GM18502 (cell line): ENCODE data around the gene C1S.

ENCODE experiments used
- ATAC-seq: cut with Tn5 transposase; IDR thresholded peaks from one replicate; pipeline ENCODE4 v1.9.1; 2021; ENCODE audit warnings: mild to moderate bottlenecking; ENCODE audit not compliant: unreplicated experiment, poor library complexity

Gene C1S

GRCh38 chr12:7073946-7074345 is 13.4 kb downstream of the C1S start:
- ATAC-seq: no peak

GRCh38 chr12:7075518-7075917 is 15.0 kb downstream of the C1S start:
- ATAC-seq: no peak

GRCh38 chr12:7075939-7076338 is 15.4 kb downstream of the C1S start:
- ATAC-seq: no peak

GRCh38 chr12:7076493-7076892 is 16.0 kb downstream of the C1S start:
- no peak for ATAC-seq

- ATAC-seq: no peak
These were observed 17.6 kb downstream of the C1S start for GRCh38 chr12:7078163-7078562.

- no peak for ATAC-seq
These were observed 19.3 kb downstream of the C1S start for GRCh38 chr12:7079826-7080125.

GRCh38 chr12:7081037-7081436 is 20.5 kb downstream of the C1S start:
- no peak for ATAC-seq

GRCh38 chr12:7083125-7083524 is 22.6 kb downstream of the C1S start:
- ATAC-seq: no peak

- ATAC-seq: no peak
These were observed 28.8 kb downstream of the C1S start for GRCh38 chr12:7089196-7089871.

GRCh38 chr12:7090222-7090998 is 29.9 kb downstream of the C1S start:
- ATAC-seq: no peak

- ATAC-seq: no peak
These were observed 30.7 kb downstream of the C1S start for GRCh38 chr12:7091171-7091570.

- no peak for ATAC-seq
These were observed 31.2 kb downstream of the C1S start for GRCh38 chr12:7091660-7092228.

- no peak for ATAC-seq
These were observed 31.9 kb downstream of the C1S start, which contains the start of gene C1R for GRCh38 chr12:7092229-7092985. TSS of gene C1R (minus strand) at chr12:7092445. CDS start at chr12:7092388, 57 bp downstream.

GRCh38 chr12:7092986-7093460 is 32.5 kb downstream of the C1S start:
- ATAC-seq: no peak

- no peak for ATAC-seq
These were observed 33.0 kb downstream of the C1S start for GRCh38 chr12:7093486-7093885.

- ATAC-seq: no peak
These were observed 33.4 kb downstream of the C1S start for GRCh38 chr12:7093892-7094291.

- ATAC-seq: no peak
These were observed 35.8 kb downstream of the C1S start for GRCh38 chr12:7096006-7096932.

GRCh38 chr12:7096979-7097378 is 36.5 kb downstream of the C1S start:
- ATAC-seq: no peak

GRCh38 chr12:7099290-7099996 is 38.9 kb downstream of the C1S start:
- ATAC-seq: no peak
